GM19395 (cell line): ENCODE results near the gene BRWD1.
"Not testable (repeated sequence)": the region's sequence is repeated elsewhere in the genome, so short reads cannot be mapped to it uniquely, and the experiment has no call there.

ENCODE experiments used
- ATAC-seq: cut with Tn5 transposase; IDR thresholded peaks from one replicate; pipeline ENCODE4 v1.9.1; 2021; ENCODE audit warnings: mild to moderate bottlenecking, moderate library complexity; ENCODE audit not compliant: unreplicated experiment

BRWD1 gene

GRCh38 chr21:39288987-39289386 lies 24.4 kb downstream of the BRWD1 start:
- no peak for ATAC-seq

GRCh38 chr21:39282911-39283310 lies 30.5 kb downstream of the BRWD1 start:
- no peak for ATAC-seq

GRCh38 chr21:39281853-39282252 lies 31.6 kb downstream of the BRWD1 start:
- no peak for ATAC-seq

- ATAC-seq, result no peak
Measured at GRCh38 chr21:39281207-39281606, 32.2 kb downstream of the BRWD1 start.

- ATAC-seq, result no peak
Measured at GRCh38 chr21:39269620-39270019, 43.8 kb downstream of the BRWD1 start.

GRCh38 chr21:39265603-39266002 lies 47.8 kb downstream of the BRWD1 start:
- no peak for ATAC-seq

GRCh38 chr21:39263372-39263771 lies 50.1 kb downstream of the BRWD1 start:
- no peak for ATAC-seq

GRCh38 chr21:39258207-39258606 lies 55.2 kb downstream of the BRWD1 start:
- ATAC-seq, result no peak

- ATAC-seq, result no peak
Measured at GRCh38 chr21:39251326-39251725, 62.1 kb downstream of the BRWD1 start.

- no peak for ATAC-seq
Measured at GRCh38 chr21:39238275-39238674, 75.2 kb downstream of the BRWD1 start.

GRCh38 chr21:39232861-39233291 lies 80.6 kb downstream of the BRWD1 start:
- no peak for ATAC-seq

GRCh38 chr21:39224930-39225329 lies 88.5 kb downstream of the BRWD1 start:
- no peak for ATAC-seq

GRCh38 chr21:39221997-39222486 lies 91.4 kb downstream of the BRWD1 start:
- ATAC-seq, result no peak

- ATAC-seq, result no peak
Measured at GRCh38 chr21:39221282-39221996, 92.0 kb downstream of the BRWD1 start.

- ATAC-seq, result not testable (repeated sequence)
Measured at GRCh38 chr21:39220875-39221274, 92.6 kb downstream of the BRWD1 start.

GRCh38 chr21:39220150-39220549 lies 93.3 kb downstream of the BRWD1 start:
- ATAC-seq, result no peak

GRCh38 chr21:39218082-39218409 lies 95.4 kb downstream of the BRWD1 start:
- ATAC-seq, result no peak

- ATAC-seq, result no peak
Measured at GRCh38 chr21:39217356-39218081, 95.9 kb downstream of the BRWD1 start.

- ATAC-seq, result no peak
Measured at GRCh38 chr21:39216290-39216689, 97.1 kb downstream of the BRWD1 start.

GRCh38 chr21:39215078-39215477 lies 98.4 kb downstream of the BRWD1 start:
- ATAC-seq, result no peak

- no peak for ATAC-seq
Measured at GRCh38 chr21:39209334-39209688, 104.1 kb downstream of the BRWD1 start.

- no peak for ATAC-seq
Measured at GRCh38 chr21:39208624-39209333, 104.7 kb downstream of the BRWD1 start.
